A673 (cell line): Measurements from ENCODE around the gene NPY1R. TPM values are rescaled to one million over a fixed set of nuclear protein-coding genes. Genes with fewer than 3 reads are reported as not detected.

Source experiments
- BruUV-seq: library from RNA; stranded (reverse); fragments of 400-500 nt; replicated peaks from 2 replicates; lab custom pipeline; 2021; lab: Mats Ljungman, UMichigan
- CTCF ChIA-PET: fragments of 300-600 bp; sonication (Branson Sonifier 250); formaldehyde crosslinking; loops from one replicate; lab custom pipeline; 2022; ENCODE audit warnings: antibody characterized with exemption; lab: Charles Lee
- POLR2A ChIA-PET: fragments of 300-600 bp; sonication (Branson Sonifier 250); formaldehyde crosslinking; loops from one replicate; lab custom pipeline; 2022; ENCODE audit warnings: antibody characterized with exemption; ENCODE audit not compliant: low non-redundant PET; lab: Charles Lee
- DNase-seq: peaks from one replicate; pipeline ENCODE4 v3.0.0-alpha.2; 2015; ENCODE audit warnings: low spot score
- H3K27ac ChIP-seq: fragments of 200-600 bp; sonication (generic); 2 replicates; pipeline ENCODE4 v1.5.1; 2016; ENCODE audit warnings: mixed run types, low read depth, mild to moderate bottlenecking, mixed read lengths, antibody characterized with exemption, low read length; ENCODE audit not compliant: poor library complexity, severe bottlenecking
- H3K27me3 ChIP-seq: fragments of 200-600 bp; sonication (generic); replicated peaks from 2 replicates; pipeline ENCODE4 v1.6.1; 2017; ENCODE audit warnings: mixed run types, low read depth, mild to moderate bottlenecking, mixed read lengths, antibody characterized with exemption, low read length; ENCODE audit not compliant: insufficient read depth, poor library complexity
- H3K36me3 ChIP-seq: fragments of 200-600 bp; sonication (generic); 2 replicates; pipeline ENCODE4 v1.6.1; 2016; ENCODE audit warnings: mixed run types, mild to moderate bottlenecking, mixed read lengths, antibody characterized with exemption, low read length; ENCODE audit not compliant: insufficient read depth, poor library complexity, severe bottlenecking
- H3K4me1 ChIP-seq: fragments of 200-600 bp; sonication (generic); 2 replicates; pipeline ENCODE4 v1.6.1; 2017; ENCODE audit warnings: mixed run types, mild to moderate bottlenecking, mixed read lengths, antibody characterized with exemption, low read length; ENCODE audit not compliant: insufficient read depth, poor library complexity, severe bottlenecking
- H3K4me3 ChIP-seq: fragments of 200-600 bp; sonication (generic); 2 replicates; pipeline ENCODE4 v1.5.1; 2016; ENCODE audit warnings: low read depth, mixed run types, mild to moderate bottlenecking, mixed read lengths, low read length; ENCODE audit not compliant: poor library complexity, severe bottlenecking
- H3K9me3 ChIP-seq: fragments of 200-600 bp; sonication (generic); 2 replicates; pipeline ENCODE4 v1.6.1; 2016; ENCODE audit warnings: mixed run types, low read depth, mild to moderate bottlenecking, mixed read lengths, antibody characterized with exemption, low read length; ENCODE audit not compliant: poor library complexity, severe bottlenecking
- CTCF ChIP-seq: fragments of 300-800, 200-600 bp; sonication (generic); conservative IDR thresholded peaks from 2 replicates; pipeline ENCODE4 v1.5.1; 2017; ENCODE audit warnings: low read depth, mild to moderate bottlenecking, antibody characterized with exemption, low read length, moderate library complexity, mixed read lengths
- EZH2 ChIP-seq: fragments of 200-600 bp; sonication (generic); IDR thresholded peaks from 2 replicates; pipeline ENCODE4 v1.6.1; 2017; ENCODE audit warnings: borderline replicate concordance, low read depth, mild to moderate bottlenecking, mixed read lengths, antibody characterized with exemption, low read length; ENCODE audit not compliant: poor library complexity, severe bottlenecking
- intact Hi-C: fragments of 100-400 bp; cut with micrococcal nuclease; formaldehyde crosslinking; loops from one replicate; pipeline ENCODE4 v1.10.0; 2022; ENCODE audit not compliant: unreplicated experiment
- total RNA-seq: library from RNA; stranded (reverse); gene quantifications from 2 replicates; pipeline ENCODE4 v1.2.3, GENCODE V29; 2021

Gene NPY1R
- total RNA-seq, 1 experiment from 2014 or later = 64.4 TPM

GRCh38 chr4:163279713-163280112, 52.7 kb downstream of the NPY1R start:
- no TSS peak for BruUV-seq
- H3K4me1 ChIP-seq = no peaks in the 10 kb centered on the region
- H3K36me3 ChIP-seq = no peaks in the 10 kb centered on the region
- intact Hi-C loops = no loop called here
- POLR2A ChIA-PET = no interaction called here
- H3K27me3 ChIP-seq = no peaks in the 10 kb centered on the region
- TF ChIP-seq CTCF = no peak
- TF ChIP-seq EZH2 = no peak
- H3K27ac ChIP-seq = no peak overlapping the region
- CTCF ChIA-PET = no interaction called here
- H3K9me3 ChIP-seq = no peaks in the 10 kb centered on the region
- DNase-seq = no peak
- no peak overlapping the region for H3K4me3 ChIP-seq

- intact Hi-C loops = no loop called here
These were observed 57.5 kb downstream of the NPY1R start for GRCh38 chr4:163274861-163275260.

More at GRCh38 chr4:163274861-163275260, 57.5 kb downstream of the NPY1R start:
- ChIA-PET POLR2A (no interaction called here), CTCF (no interaction called here)
- Histone ChIP-seq H3K9me3 (no peaks in the 10 kb centered on the region), H3K4me1 (no peaks in the 10 kb centered on the region), H3K36me3 (no peaks in the 10 kb centered on the region), H3K27ac (no peak overlapping the region), H3K27me3 (no peaks in the 10 kb centered on the region), H3K4me3 (no peak overlapping the region)
- DNase-seq = no peak
- BruUV-seq = no TSS peak
- no peak for TF ChIP-seq EZH2
- TF ChIP-seq CTCF = no peak

Other genes starting within 250 kb of the NPY1R start
- gene NAF1, start 165.7 kb downstream of the NPY1R start, total RNA-seq = 48.2 and 56.7 TPM in 2 replicates
- gene NPY5R, start 11.3 kb upstream of the NPY1R start, total RNA-seq = 7.1 and 8.2 TPM in 2 replicates
- not detected in 2 replicates for gene TKTL2, start 141.2 kb upstream of the NPY1R start, total RNA-seq
- gene TMA16, start 162.1 kb upstream of the NPY1R start, total RNA-seq = 83.5 and 84.8 TPM in 2 replicates